Measurements from ENCODE around the gene RCVRN.

Gene RCVRN

DNA sequence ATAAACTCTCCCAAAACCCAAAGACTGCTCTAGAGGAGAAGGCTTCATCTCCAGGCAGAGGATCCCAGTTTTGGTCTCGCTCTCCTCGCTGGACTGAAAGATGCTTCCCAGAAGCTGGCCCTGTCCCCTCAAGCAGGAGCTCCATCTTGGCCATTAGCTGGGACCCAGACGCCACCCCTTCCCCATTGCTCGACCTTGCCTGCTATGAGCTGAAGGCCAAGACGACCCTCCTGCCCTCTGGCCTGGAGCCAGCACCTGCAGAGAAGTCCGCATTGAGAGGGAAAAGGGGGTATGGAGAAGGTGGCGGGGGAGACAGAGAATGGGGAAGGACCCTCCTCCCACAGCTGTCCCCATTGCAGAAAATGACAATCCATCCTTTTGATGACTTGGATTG lies 3.6 kb upstream of the RCVRN start:
- TF ChIP-seq CTCF (IDR thresholded peaks at IDR 0.05; ENCODE audit: borderline replicate concordance, control extremely low read depth, extremely low read depth, insufficient read depth, missing control alignments), result no peak
- in situ Hi-C loops (cut with MboI; ENCODE audit: low sequenced_read_pairs, unreplicated experiment), result loop anchor here (10.0 kb wide), 1 partner anchor 56 kb away; no protein-coding TSS in a partner anchor

GRCh38 chr17:9907883-9908648 lies 3.0 kb upstream of the RCVRN start:
- TF ChIP-seq CTCF (IDR thresholded peaks at IDR 0.05; ENCODE audit: borderline replicate concordance, control extremely low read depth, extremely low read depth, insufficient read depth, missing control alignments), result no peak
- no peak for DNase-seq (ENCODE audit: low spot score)
- in situ Hi-C loops (cut with MboI; ENCODE audit: low sequenced_read_pairs, unreplicated experiment), result loop anchor here (10.0 kb wide), 1 partner anchor 57 kb away; no protein-coding TSS in a partner anchor

More for the DNA sequence above, 3.6 kb upstream of the RCVRN start:
- no peak for DNase-seq (ENCODE audit: low spot score)

DNA sequence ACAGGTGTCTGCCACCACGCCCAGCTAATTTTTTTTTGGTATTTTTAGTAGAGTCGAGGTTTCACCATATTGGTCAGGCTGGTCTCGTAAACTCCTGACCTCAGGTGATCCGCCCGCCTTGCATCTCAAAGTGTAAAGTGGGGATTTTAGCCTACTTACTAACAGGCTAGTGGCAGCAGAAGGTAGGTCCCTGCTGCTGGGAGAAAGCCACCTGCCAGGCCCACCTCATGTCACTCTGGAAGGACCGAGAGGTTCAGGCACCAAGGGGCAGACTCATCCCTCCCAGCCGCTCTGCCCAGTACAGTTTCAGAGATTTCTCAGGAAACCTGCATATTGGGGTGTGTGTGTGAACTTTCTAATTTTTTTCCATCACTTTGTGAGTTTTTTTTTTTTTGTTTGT lies 2.1 kb upstream of the RCVRN start:
- no peak for TF ChIP-seq CTCF (IDR thresholded peaks at IDR 0.05; ENCODE audit: borderline replicate concordance, control extremely low read depth, extremely low read depth, insufficient read depth, missing control alignments)
- in situ Hi-C loops (cut with MboI; ENCODE audit: low sequenced_read_pairs, unreplicated experiment), result loop anchor here (10.0 kb wide), 1 partner anchor 58 kb away; no protein-coding TSS in a partner anchor
- DNase-seq (ENCODE audit: low spot score), result no peak

DNA sequence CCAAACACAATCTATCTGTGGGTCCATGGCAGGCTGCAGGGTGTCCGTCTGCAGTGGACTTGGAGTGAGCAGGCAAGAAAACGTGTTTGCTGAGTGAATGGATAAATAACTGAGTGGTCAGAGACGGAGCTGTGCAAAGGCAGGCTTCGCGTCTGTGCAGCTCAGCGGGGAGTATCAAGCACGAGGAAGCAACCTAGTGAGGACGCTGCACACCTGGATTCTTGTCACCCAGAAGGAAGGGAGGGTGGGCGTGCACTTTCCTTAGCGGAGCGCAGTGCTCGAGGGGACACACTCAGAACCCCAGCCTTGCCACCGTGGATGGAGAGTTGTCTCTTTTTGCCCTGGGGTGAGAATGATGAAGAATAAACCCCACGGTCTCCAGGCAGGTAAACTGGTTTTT lies 1.5 kb upstream of the RCVRN start:
- no peak for DNase-seq (ENCODE audit: low spot score)
- TF ChIP-seq CTCF (IDR thresholded peaks at IDR 0.05; ENCODE audit: borderline replicate concordance, control extremely low read depth, extremely low read depth, insufficient read depth, missing control alignments), result no peak
- in situ Hi-C loops (cut with MboI; ENCODE audit: low sequenced_read_pairs, unreplicated experiment), result loop anchor here (10.0 kb wide), 1 partner anchor 58 kb away; no protein-coding TSS in a partner anchor

GRCh38 chr17:9905902-9906301 lies 831 bp upstream of the RCVRN start:
- DNase-seq (ENCODE audit: low spot score), result peak; percentile 79
- peak; percentile 52 for TF ChIP-seq CTCF (IDR thresholded peaks at IDR 0.05; ENCODE audit: borderline replicate concordance, control extremely low read depth, extremely low read depth, insufficient read depth, missing control alignments)
- in situ Hi-C loops (cut with MboI; ENCODE audit: low sequenced_read_pairs, unreplicated experiment), result loop anchor here (10.0 kb wide), 1 partner anchor 59 kb away; no protein-coding TSS in a partner anchor

GRCh38 chr17:9904277-9905077 lies 594 bp downstream of the RCVRN start:
- TF ChIP-seq CTCF (IDR thresholded peaks at IDR 0.05; ENCODE audit: borderline replicate concordance, control extremely low read depth, extremely low read depth, insufficient read depth, missing control alignments), result no peak
- in situ Hi-C loops (cut with MboI; ENCODE audit: low sequenced_read_pairs, unreplicated experiment), result loop anchor here (10.0 kb wide), 1 partner anchor 60 kb away; no protein-coding TSS in a partner anchor
- DNase-seq (ENCODE audit: low spot score), result no peak

All from GM13976 (cell line).